ENCODE results near the gene CDC25C.

Gene CDC25C

DNA sequence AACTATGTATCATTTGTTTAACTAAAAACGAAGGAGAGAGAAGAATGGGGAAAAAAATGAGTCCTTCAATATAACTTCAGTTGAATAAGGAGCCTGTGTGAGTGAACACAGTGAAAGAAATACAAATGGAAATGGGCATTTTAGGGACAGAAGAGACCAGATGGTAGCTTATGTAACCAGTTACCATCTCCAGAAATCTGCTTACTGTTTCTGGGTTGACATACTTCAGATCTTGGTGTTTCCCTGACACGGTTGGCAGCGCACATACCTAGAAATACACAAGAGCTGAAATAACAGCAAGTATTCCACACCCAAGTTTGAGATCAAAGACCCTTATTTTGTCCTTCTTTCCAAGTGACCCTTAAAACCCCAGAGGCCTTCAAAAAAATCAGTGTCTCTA, 42.3 kb downstream of the CDC25C start:
- Histone ChIP-seq H3K9ac (ENCODE audit: low read length) (no peak overlapping the region), H3K27ac (ENCODE audit: low read length) (no peak overlapping the region), H3K9me3 (replicated peaks; ENCODE audit: insufficient read depth, low read length) (no peaks in the 10 kb centered on the region), H3K4me2 (ENCODE audit: low read depth, low read length) (no peak overlapping the region), H2AFZ (ENCODE audit: low read length) (no peak overlapping the region), H3K27me3 (replicated peaks; ENCODE audit: insufficient read depth, low read length) (no peaks in the 10 kb centered on the region), H4K20me1 (ENCODE audit: insufficient read depth, low read length) (no peaks in the 10 kb centered on the region), H3K36me3 (replicated peaks; ENCODE audit: insufficient read depth, low read length) (no peaks in the 10 kb centered on the region), H3F3A (ENCODE audit: insufficient read depth, low read length) (no peaks in the 10 kb centered on the region), H3K79me2 (ENCODE audit: low read length) (no peaks in the 10 kb centered on the region), H3K9me2 (replicated peaks; ENCODE audit: insufficient read depth, low read length) (no peaks in the 10 kb centered on the region), H3K4me3 (ENCODE audit: low read length) (no peak overlapping the region), H3K4me1 (ENCODE audit: low read length) (no peaks in the 10 kb centered on the region)
- TF ChIP-seq CTCF (IDR thresholded peaks at IDR 0.05; ENCODE audit: low read length) (no peak), EZH2 (optimal IDR thresholded peaks at IDR 0.05; ENCODE audit: low read depth, low read length) (no peak), EZH2phosphoT487 (IDR thresholded peaks at IDR 0.05; ENCODE audit: low read length) (no peak)
- no peak for DNase-seq

DNA sequence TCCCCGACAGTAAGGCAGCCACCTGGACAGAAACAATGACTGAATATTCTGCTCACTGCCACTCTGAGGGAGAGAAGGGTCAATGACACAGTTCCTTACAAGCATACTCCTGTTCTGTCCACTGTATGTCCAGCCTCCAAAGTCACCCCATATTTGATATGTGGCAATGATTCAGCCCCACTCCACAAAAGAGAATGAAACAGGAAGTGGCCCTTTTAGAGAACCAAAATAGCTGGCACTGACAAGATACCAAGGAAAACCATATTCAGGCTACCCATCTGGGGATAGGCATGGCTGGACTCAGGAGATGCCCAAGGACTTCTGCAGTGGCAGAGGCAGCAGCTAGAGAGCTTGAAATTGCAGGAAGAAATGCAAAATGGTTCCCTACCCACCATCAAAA, 44.4 kb downstream of the CDC25C start:
- no peaks in the 10 kb centered on the region for H3K9me2 ChIP-seq (replicated peaks; ENCODE audit: insufficient read depth, low read length)
- H3K4me1 ChIP-seq (ENCODE audit: low read length): no peaks in the 10 kb centered on the region
- H2AFZ ChIP-seq (ENCODE audit: low read length): no peak overlapping the region
- H4K20me1 ChIP-seq (ENCODE audit: insufficient read depth, low read length): no peaks in the 10 kb centered on the region
- H3F3A ChIP-seq (ENCODE audit: insufficient read depth, low read length): no peaks in the 10 kb centered on the region
- H3K4me3 ChIP-seq (ENCODE audit: low read length): no peak overlapping the region
- H3K79me2 ChIP-seq (ENCODE audit: low read length): no peaks in the 10 kb centered on the region
- no peaks in the 10 kb centered on the region for H3K36me3 ChIP-seq (replicated peaks; ENCODE audit: insufficient read depth, low read length)
- no peak for DNase-seq
- no peak overlapping the region for H3K4me2 ChIP-seq (ENCODE audit: low read depth, low read length)
- no peaks in the 10 kb centered on the region for H3K9me3 ChIP-seq (replicated peaks; ENCODE audit: insufficient read depth, low read length)
- H3K27ac ChIP-seq (ENCODE audit: low read length): no peak overlapping the region
- H3K9ac ChIP-seq (ENCODE audit: low read length): no peak overlapping the region
- no peaks in the 10 kb centered on the region for H3K27me3 ChIP-seq (replicated peaks; ENCODE audit: insufficient read depth, low read length)
- no peak for TF ChIP-seq CTCF (IDR thresholded peaks at IDR 0.05; ENCODE audit: low read length)
- no peak for TF ChIP-seq EZH2phosphoT487 (IDR thresholded peaks at IDR 0.05; ENCODE audit: low read length)
- no peak for TF ChIP-seq EZH2 (optimal IDR thresholded peaks at IDR 0.05; ENCODE audit: low read depth, low read length)

GRCh38 chr5:138282920-138283742, 48.5 kb downstream of the CDC25C start:
- no peaks in the 10 kb centered on the region for H3K36me3 ChIP-seq (replicated peaks; ENCODE audit: insufficient read depth, low read length)
- TF ChIP-seq EZH2 (optimal IDR thresholded peaks at IDR 0.05; ENCODE audit: low read depth, low read length) (no peak), EZH2phosphoT487 (IDR thresholded peaks at IDR 0.05; ENCODE audit: low read length) (no peak), CTCF (IDR thresholded peaks at IDR 0.05; ENCODE audit: low read length) (no peak)
- H3K9ac ChIP-seq (ENCODE audit: low read length): no peak overlapping the region
- H3K79me2 ChIP-seq (ENCODE audit: low read length): no peaks in the 10 kb centered on the region
- no peak overlapping the region for H2AFZ ChIP-seq (ENCODE audit: low read length)
- no peaks in the 10 kb centered on the region for H4K20me1 ChIP-seq (ENCODE audit: insufficient read depth, low read length)
- H3K4me1 ChIP-seq (ENCODE audit: low read length): no peaks in the 10 kb centered on the region
- no peak overlapping the region for H3K27ac ChIP-seq (ENCODE audit: low read length)
- no peaks in the 10 kb centered on the region for H3K9me3 ChIP-seq (replicated peaks; ENCODE audit: insufficient read depth, low read length)
- no peaks in the 10 kb centered on the region for H3K9me2 ChIP-seq (replicated peaks; ENCODE audit: insufficient read depth, low read length)
- no peak overlapping the region for H3K4me3 ChIP-seq (ENCODE audit: low read length)
- no peaks in the 10 kb centered on the region for H3F3A ChIP-seq (ENCODE audit: insufficient read depth, low read length)
- no peak overlapping the region for H3K4me2 ChIP-seq (ENCODE audit: low read depth, low read length)
- no peaks in the 10 kb centered on the region for H3K27me3 ChIP-seq (replicated peaks; ENCODE audit: insufficient read depth, low read length)
- DNase-seq: no peak
